DOHH2 (cell line): ENCODE measurements around the gene TXNIP.

Experiments
- CTCF ChIP-seq: fragments of 200-600 bp; sonication (generic); IDR thresholded peaks from one replicate; pipeline ENCODE4 v1.5.1; 2014; ENCODE audit warnings: antibody characterized with exemption, mild to moderate bottlenecking, low read depth, low read length; ENCODE audit not compliant: poor library complexity, severe bottlenecking
- EZH2phosphoT487 ChIP-seq: fragments of 200-600 bp; sonication (generic); IDR thresholded peaks from 2 replicates; pipeline ENCODE4 v1.6.1; 2017; ENCODE audit warnings: borderline replicate concordance, mild to moderate bottlenecking, antibody characterized with exemption, low read length, moderate library complexity, mixed read lengths

DNA sequence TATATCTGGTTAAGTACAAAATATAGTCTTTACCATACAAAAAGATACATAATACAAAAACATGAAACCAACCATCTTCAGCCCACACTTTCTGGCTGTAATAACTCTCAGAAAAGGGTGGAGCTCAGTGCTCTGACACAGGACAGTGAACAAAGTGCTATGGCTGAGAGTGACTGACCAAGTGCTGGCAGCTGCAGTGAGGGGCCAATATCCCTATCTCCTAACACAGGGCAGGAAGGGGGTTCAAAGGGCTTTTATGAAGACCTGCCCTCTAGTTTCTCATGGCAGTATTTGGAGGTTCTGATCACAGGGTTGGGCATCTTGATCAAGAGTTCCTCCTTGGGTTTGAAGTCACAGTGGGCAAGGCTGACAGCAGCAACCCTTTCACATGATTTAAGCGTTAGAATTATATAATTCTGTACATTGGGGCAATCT, 3.9 kb downstream of the TXNIP start:
- TF ChIP-seq CTCF (no peak), EZH2phosphoT487 (no peak)
